ENCODE results near the gene GFOD2. TPM values are rescaled to one million over a fixed set of nuclear protein-coding genes. Genes with fewer than 3 reads are reported as not detected.

The GFOD2 gene
- polyA plus RNA-seq, 2 donors: 36.8 to 49.6 TPM

Other genes starting within 250 kb of the GFOD2 start
- 10 to 100 TPM; 17.0 to 78.1 TPM for gene ATP6V0D1, start 238.2 kb downstream of the GFOD2 start, polyA plus RNA-seq
- not detected for gene AGRP, start 235.8 kb downstream of the GFOD2 start, polyA plus RNA-seq
- gene RIPOR1, start 190.5 kb downstream of the GFOD2 start, polyA plus RNA-seq: 10 to 100 TPM; 12.7 to 14.9 TPM
- gene CTCF, start 156.8 kb downstream of the GFOD2 start, polyA plus RNA-seq: 10 to 100 TPM; 16.9 to 21.3 TPM
- gene CARMIL2, start 74.2 kb downstream of the GFOD2 start, polyA plus RNA-seq: 1 to 10 TPM; 1.2 to 4.3 TPM
- 10 to 100 TPM in 1 of 2 donors, 1 to 10 TPM in 1; 6.7 to 10.3 TPM for gene ACD, start 59.1 kb downstream of the GFOD2 start, polyA plus RNA-seq
- gene PARD6A, start 58.4 kb downstream of the GFOD2 start, polyA plus RNA-seq: 1 to 10 TPM; 1.2 to 1.7 TPM
- 10 to 100 TPM; 10.6 to 16.0 TPM for gene ENKD1, start 52.6 kb downstream of the GFOD2 start, polyA plus RNA-seq
- 1 to 10 TPM; 1.8 to 2.0 TPM for gene C16orf86, start 52.5 kb downstream of the GFOD2 start, polyA plus RNA-seq
- 10 to 100 TPM in 1 of 2 donors, 1 to 10 TPM in 1; 8.4 to 10.2 TPM for gene RANBP10, start 87.2 kb upstream of the GFOD2 start, polyA plus RNA-seq
- gene TSNAXIP1, start 87.6 kb upstream of the GFOD2 start, polyA plus RNA-seq: 1 to 10 TPM in 1 of 2 donors, under 1 TPM in 1; 0.72 to 1.8 TPM
- 10 to 100 TPM in 1 of 2 donors, 1 to 10 TPM in 1; 6.8 to 17.9 TPM for gene THAP11, start 123.0 kb upstream of the GFOD2 start, polyA plus RNA-seq
- 100 to 1,000 TPM in 1 of 2 donors, 10 to 100 TPM in 1; 95.4 to 109 TPM for gene NUTF2, start 127.6 kb upstream of the GFOD2 start, polyA plus RNA-seq
- 10 to 100 TPM; 35.5 to 65.0 TPM for gene CENPT, start 128.4 kb upstream of the GFOD2 start, polyA plus RNA-seq
- gene EDC4, start 153.7 kb upstream of the GFOD2 start, polyA plus RNA-seq: 10 to 100 TPM; 26.9 to 27.7 TPM
- gene NRN1L, start 165.6 kb upstream of the GFOD2 start, polyA plus RNA-seq: 1 to 10 TPM in 1 of 2 donors, under 1 TPM in 1; 0.41 to 1.5 TPM
- gene PSKH1, start 173.9 kb upstream of the GFOD2 start, polyA plus RNA-seq: 10 to 100 TPM; 12.5 to 13.7 TPM
- gene CTRL, start 212.5 kb upstream of the GFOD2 start, polyA plus RNA-seq: under 1 TPM; 0.41 to 0.77 TPM
- gene PSMB10, start 217.5 kb upstream of the GFOD2 start, polyA plus RNA-seq: 10 to 100 TPM; 39.5 to 54.8 TPM
- gene LCAT, start 224.8 kb upstream of the GFOD2 start, polyA plus RNA-seq: 10 to 100 TPM in 1 of 2 donors, 1 to 10 TPM in 1; 6.2 to 22.9 TPM
- 10 to 100 TPM in 1 of 2 donors, 1 to 10 TPM in 1; 9.1 to 17.4 TPM for gene SLC12A4, start 249.3 kb upstream of the GFOD2 start, polyA plus RNA-seq

Measured in esophagus (tissue), 2 donors.